Gastrocnemius medialis (tissue), 4 donors: ENCODE data around the gene ENAH.

ENCODE experiments used
- POLR2A ChIP-seq, 2 donors: fragments of 450-650 bp; IDR thresholded peaks; one replicate each; pipeline ENCODE4 v1.6.1; 2017; ENCODE audit warnings: antibody characterized with exemption in 2 of 2, mild to moderate bottlenecking in 2 of 2, moderate library complexity in 2 of 2
- TF ChIP-seq, protein P1 (sequence below), 5 experiments: fragments of 450-650 bp in 3 of 5; fragments of 200-600 bp in 2 of 5; sonication (generic) in 2 of 5; IDR thresholded peaks in 4 of 5; conservative IDR thresholded peaks in 1 of 5; 1 replicate in 4 of 5; 2 replicates in 1 of 5; pipeline ENCODE4 v1.5.1; 2016 to 2019; ENCODE audit warnings: antibody characterized with exemption in 5 of 5, mild to moderate bottlenecking in 3 of 5, moderate library complexity in 3 of 5

DNA sequence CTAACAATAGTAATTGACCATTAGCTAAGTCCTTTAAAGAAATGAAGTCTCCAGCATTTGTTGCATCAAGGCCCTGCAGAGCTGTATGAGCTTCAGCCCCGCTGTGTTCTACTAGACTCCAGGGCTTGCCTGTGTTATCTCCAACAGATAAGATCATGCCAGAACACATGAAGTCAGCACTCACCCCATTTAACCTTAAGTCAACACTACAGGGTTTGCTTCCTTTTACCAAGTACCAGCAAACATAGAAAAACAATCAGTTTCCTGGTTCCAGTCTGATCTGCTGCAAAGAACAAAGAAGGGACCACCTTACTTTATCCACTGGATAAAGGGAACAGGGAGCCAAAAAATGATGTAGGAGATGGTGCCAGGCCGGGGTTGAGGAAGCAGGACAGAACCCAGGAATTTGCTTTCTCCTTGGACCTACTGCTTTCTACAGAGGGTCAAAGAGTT is 41.3 kb upstream of the ENAH start:
- TF ChIP-seq, protein P1, sequence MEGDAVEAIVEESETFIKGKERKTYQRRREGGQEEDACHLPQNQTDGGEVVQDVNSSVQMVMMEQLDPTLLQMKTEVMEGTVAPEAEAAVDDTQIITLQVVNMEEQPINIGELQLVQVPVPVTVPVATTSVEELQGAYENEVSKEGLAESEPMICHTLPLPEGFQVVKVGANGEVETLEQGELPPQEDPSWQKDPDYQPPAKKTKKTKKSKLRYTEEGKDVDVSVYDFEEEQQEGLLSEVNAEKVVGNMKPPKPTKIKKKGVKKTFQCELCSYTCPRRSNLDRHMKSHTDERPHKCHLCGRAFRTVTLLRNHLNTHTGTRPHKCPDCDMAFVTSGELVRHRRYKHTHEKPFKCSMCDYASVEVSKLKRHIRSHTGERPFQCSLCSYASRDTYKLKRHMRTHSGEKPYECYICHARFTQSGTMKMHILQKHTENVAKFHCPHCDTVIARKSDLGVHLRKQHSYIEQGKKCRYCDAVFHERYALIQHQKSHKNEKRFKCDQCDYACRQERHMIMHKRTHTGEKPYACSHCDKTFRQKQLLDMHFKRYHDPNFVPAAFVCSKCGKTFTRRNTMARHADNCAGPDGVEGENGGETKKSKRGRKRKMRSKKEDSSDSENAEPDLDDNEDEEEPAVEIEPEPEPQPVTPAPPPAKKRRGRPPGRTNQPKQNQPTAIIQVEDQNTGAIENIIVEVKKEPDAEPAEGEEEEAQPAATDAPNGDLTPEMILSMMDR (IDR thresholded peaks at IDR 0.05 in 4 of 5, conservative IDR thresholded peaks at IDR 0.05 in 1 of 5), result no peak
- TF ChIP-seq POLR2A (IDR thresholded peaks at IDR 0.05), result no peak
